NCI-H2081 (cell line): ENCODE measurements around the gene CLMP.
"Not testable (repeated sequence)": the region's sequence is repeated elsewhere in the genome, so short reads cannot be mapped to it uniquely, and the experiment has no call there.

Experiments used
- DNase-seq, 2 experiments: peaks; one replicate each; lab custom pipeline; 2025; lab: John Stamatoyannopoulos, UW

Gene CLMP

GRCh38 chr11:123168241-123168640 is 26.8 kb downstream of the CLMP start:
- DNase-seq: no peak

DNA sequence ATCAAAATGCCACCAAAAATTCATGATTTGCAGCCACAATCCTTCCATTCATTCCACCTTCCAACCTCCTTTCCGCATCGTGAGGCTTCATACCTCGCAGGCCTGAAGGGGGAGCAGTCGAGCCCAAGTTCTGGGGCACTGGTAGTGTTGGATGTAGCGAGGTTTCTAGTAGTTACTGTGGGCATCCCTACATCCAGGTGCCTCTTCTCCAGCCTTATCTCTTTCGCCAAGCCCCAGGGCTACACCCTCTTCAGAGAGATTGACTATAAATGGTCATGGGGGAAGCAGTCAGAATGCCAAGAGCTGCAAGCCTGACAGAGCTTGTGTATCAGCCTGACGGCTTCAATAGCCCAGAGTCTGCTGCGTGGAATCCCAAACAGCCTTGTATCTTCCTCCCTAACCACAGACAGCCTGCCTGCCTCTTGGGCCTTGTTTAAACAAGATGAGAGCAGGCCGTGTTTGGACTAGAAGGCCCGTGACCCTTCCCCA is 28.9 kb downstream of the CLMP start:
- DNase-seq: no peak

DNA sequence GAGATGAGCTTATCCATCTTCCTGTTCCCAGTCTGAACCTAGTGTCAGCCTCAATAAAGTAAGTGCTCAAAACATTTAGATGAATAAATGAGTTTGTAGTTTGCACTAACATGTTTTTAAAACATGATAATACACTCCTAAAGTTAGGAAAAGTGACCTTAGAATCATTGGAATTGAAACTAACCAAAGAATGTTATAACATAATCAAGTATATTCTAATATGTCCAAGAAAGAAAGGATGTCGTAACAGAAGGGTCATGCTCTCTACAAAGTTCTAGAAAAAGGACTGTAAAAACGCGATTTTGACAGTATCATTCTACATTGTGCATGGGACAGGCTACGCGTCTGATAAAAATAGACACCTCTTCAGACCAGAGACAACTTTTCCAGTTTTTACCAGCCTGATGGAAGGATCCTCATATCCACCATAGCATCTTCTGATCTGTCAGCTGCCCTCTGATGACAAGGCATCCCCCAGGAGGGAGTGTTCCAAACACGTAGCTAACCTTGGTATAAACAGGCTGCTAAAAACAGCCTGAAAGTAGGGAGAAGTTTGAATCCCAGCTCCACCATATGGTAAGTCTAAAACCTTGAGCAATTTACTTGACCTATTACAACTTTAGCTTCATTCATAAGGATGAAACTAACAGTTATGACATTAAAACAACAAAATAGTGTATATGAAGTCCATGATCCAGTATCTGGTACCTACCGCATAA is 30.2 kb downstream of the CLMP start:
- DNase-seq: no peak

GRCh38 chr11:123163621-123164020 is 31.4 kb downstream of the CLMP start:
- DNase-seq: no peak

- no peak for DNase-seq
These were observed 33.5 kb downstream of the CLMP start for GRCh38 chr11:123161376-123162030.

DNA sequence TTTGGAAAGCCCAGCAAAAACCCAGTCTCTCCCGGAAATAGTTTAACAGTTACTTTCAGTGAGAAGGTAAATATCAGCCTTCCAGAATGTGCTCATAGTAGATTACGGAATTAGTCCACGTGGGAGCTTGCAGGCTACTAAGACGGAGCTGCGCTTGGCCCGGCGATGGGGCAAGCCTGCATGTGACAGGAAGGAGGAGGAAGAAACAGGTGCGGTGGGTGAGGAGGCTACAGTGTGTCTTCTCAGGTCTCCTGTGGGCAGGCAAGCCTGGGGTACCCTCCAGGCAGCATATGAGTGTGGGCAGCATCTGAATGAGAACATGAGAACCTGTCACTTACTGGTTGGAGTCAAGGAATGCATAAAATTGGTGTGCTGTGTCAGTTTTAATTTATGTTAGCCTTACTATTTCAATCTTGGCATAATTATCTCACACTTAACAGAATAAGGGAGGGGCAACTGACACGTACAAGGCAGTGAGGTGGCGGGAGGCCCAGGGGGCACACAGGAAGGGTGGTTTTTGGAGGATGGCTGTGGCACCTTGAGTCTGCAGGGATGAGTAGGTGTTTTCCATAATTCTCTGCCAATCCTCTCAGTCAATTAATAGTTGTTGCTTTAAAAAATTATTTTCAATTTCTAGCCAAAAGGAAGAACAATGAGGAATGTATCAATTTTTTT is 35.7 kb downstream of the CLMP start:
- DNase-seq: no peak

GRCh38 chr11:123158033-123159003 is 36.7 kb downstream of the CLMP start:
- DNase-seq: no peak

DNA sequence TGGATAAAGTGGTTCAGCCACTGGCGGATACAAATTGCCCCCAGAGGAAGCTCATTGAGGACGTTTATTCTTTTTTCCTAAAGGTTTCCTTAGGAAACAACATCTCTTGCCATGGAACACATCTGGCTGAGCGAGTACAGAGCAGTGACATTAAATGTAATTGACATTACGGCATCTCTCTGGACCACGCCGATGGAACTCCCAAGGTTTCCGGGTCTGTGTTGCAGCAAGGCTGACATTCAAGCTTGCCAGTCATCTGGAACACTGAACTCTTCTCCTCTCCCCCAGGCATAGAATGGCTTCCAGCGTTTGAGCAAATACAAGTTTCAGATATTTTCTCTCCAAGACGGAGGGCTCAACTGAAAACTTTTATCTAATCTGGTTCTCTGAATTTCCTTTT is 42.1 kb downstream of the CLMP start:
- no peak for DNase-seq

DNA sequence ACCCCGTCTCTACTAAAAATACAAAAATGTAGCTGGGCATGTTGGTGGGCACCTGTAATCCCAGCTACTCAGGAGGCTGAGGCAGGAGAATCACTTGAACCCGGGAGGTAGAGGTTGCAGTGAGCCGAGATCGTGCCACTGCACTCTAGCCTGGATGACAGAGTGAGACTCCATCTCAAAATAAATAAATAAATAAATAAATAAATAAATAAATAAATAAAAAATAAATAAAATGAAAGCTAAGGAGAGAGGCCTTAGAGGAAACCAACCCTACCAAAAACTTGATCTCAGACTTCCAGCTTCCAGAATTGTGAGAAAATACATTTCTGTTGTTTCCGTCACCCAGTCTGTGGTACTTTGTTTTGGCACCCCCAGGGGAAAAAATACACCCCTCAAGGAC is 42.7 kb downstream of the CLMP start:
- not testable (repeated sequence) for DNase-seq

DNA sequence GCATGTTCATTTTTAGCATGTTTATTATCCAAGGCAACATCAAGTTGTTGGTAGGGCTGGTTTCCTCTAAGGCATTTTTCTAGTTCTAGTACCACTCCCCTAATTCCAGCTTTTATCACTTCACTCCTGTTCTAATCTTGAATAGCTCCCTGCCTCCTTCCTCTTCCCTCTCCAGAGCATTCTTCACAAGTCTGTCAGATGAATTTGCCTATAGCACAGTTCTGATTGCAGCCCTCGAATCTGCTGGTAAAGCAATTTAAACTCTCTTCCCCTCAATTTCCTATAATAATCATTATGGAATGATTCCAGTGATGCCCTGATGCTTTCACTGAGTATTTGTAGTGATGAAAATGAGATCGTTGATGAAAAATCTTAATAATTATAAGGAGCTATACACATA is 43.3 kb downstream of the CLMP start:
- DNase-seq: no peak

- DNase-seq: no peak
These were observed 43.7 kb downstream of the CLMP start for GRCh38 chr11:123151366-123151765.

- DNase-seq: no peak
These were observed 44.2 kb downstream of the CLMP start for GRCh38 chr11:123150882-123151281.

DNA sequence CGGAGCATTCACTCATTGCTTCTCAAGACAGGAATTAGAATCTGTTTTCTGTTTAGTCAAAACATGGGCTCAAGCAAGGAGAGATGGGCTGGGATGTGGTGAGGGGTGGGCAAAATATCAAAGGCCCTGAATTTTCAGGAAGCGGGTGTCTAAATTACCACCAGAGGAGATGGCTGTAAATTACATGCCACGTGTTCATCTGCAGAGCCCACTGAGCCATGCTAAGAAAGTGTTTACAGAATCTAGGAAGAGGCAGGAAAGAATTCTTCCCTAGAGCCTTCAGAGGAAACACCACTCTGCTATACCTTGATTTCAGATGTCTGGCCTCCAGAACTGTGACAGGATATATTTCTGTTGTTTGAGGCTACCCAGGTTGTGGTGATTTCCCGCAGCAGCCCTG is 46.1 kb downstream of the CLMP start:
- DNase-seq: no peak

DNA sequence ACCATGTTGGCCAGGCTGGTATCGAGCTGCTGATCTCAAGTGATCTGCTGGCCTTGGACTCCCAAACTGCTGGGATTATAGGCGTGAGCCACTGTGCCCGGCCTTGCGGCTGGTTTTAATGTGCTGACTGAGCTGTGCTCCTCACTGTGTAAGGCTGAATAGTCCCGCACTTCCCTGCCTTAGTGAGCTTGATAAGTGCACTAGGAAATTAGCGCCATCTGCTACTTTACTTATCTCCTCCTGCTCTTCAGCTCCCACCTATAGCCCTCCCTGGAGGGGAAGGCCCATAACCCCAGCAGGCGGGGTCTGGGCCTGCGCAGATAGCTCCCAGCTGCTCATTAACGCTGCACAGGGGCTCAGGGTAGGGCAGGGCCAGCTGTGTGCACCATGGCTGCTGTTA is 49.4 kb downstream of the CLMP start:
- no peak for DNase-seq

DNA sequence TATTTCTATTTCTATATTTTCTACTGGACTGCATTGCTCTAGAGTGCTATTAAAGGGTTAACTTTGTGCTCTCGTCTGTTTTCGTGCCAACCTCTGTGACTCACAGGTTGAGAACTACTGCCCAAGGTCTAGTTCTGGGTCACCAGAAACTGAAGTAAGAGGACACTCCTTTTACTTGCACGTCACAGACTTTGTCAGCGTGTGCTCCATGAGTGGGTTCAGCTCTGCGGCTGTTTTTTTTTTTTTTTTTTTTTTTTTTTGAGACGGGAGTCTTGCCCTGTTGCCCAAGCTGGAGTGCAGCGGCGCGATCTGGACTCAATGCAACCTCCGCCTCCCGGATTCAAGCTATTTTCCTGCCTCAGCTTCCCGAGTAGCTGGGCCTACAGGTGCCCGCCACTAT is 49.8 kb downstream of the CLMP start:
- no peak for DNase-seq

- no peak for DNase-seq
These were observed 50.3 kb downstream of the CLMP start for GRCh38 chr11:123144707-123145106.

GRCh38 chr11:123143921-123144320 is 51.1 kb downstream of the CLMP start:
- DNase-seq: no peak

DNA sequence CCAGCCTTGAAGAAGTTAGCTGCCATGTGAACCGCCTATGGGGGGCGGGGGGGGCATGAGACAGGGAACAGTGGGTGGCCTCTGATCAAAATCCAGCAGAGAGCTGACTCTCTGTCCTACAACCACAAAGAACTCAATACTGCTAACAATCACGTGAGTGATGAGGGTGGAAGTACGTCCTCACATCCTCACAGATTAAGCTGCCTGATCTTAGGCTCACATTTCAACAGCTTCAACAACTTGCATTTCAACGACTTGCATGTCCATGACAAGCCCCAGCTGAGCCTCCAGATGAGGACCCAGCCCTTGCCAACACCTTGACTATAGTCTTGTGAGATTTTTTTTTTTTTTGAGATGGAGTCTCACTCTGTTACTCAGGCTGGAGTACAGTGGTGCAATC is 51.6 kb downstream of the CLMP start:
- no peak for DNase-seq

- no peak for DNase-seq
These were observed 55.8 kb downstream of the CLMP start for GRCh38 chr11:123139206-123139605.

- no peak for DNase-seq
These were observed 57.4 kb downstream of the CLMP start for GRCh38 chr11:123137431-123138224.

GRCh38 chr11:123135863-123136446 is 59.1 kb downstream of the CLMP start:
- DNase-seq: no peak
